NCI-H1436 (cell line): ENCODE data around the gene VPS13D.
"Not testable (repeated sequence)": the region's sequence is repeated elsewhere in the genome, so short reads cannot be mapped to it uniquely, and the experiment has no call there.

Experiments
- DNase-seq: peaks from one replicate; lab custom pipeline; 2025; lab: John Stamatoyannopoulos, UW

VPS13D gene

GRCh38 chr1:12515234-12515633 is 285.4 kb downstream of the VPS13D start:
- no peak for DNase-seq

- DNase-seq = no peak
These were observed 286.9 kb downstream of the VPS13D start for GRCh38 chr1:12516741-12517140.

GRCh38 chr1:12518931-12519692 is 289.3 kb downstream of the VPS13D start:
- no peak for DNase-seq

GRCh38 chr1:12519693-12520364 is 290.0 kb downstream of the VPS13D start:
- DNase-seq = no peak

- no peak for DNase-seq
These were observed 291.3 kb downstream of the VPS13D start for GRCh38 chr1:12521096-12521495.

GRCh38 chr1:12522780-12523179 is 292.9 kb downstream of the VPS13D start:
- not testable (repeated sequence) for DNase-seq

- DNase-seq = no peak
These were observed 294.4 kb downstream of the VPS13D start for GRCh38 chr1:12524266-12524665.

GRCh38 chr1:12525311-12526181 is 295.7 kb downstream of the VPS13D start:
- no peak for DNase-seq

GRCh38 chr1:12527564-12527963 is 297.7 kb downstream of the VPS13D start:
- DNase-seq = no peak

- DNase-seq = no peak
These were observed 298.4 kb downstream of the VPS13D start for GRCh38 chr1:12528021-12528852.

GRCh38 chr1:12529640-12530174 is 299.9 kb downstream of the VPS13D start:
- no peak for DNase-seq

- DNase-seq = no peak
These were observed 300.8 kb downstream of the VPS13D start for GRCh38 chr1:12530462-12531178.

- DNase-seq = no peak
These were observed 301.3 kb downstream of the VPS13D start for GRCh38 chr1:12531179-12531499.

- no peak for DNase-seq
These were observed 302.8 kb downstream of the VPS13D start for GRCh38 chr1:12532405-12533315.

GRCh38 chr1:12536023-12536639 is 306.3 kb downstream of the VPS13D start:
- DNase-seq = no peak

GRCh38 chr1:12537294-12537693 is 307.5 kb downstream of the VPS13D start:
- no peak for DNase-seq

- no peak for DNase-seq
These were observed 308.2 kb downstream of the VPS13D start for GRCh38 chr1:12537906-12538461.

GRCh38 chr1:12538536-12538935 is 308.7 kb downstream of the VPS13D start:
- not testable (repeated sequence) for DNase-seq

GRCh38 chr1:12539320-12539704 is 309.5 kb downstream of the VPS13D start:
- DNase-seq = no peak
